K562 (cell line): ENCODE measurements around the gene OOSP1. TPM values are rescaled to one million over a fixed set of nuclear protein-coding genes. Genes with fewer than 3 reads are reported as not detected.

Experiments
- ATAC-seq: fragments of 200-7000 bp; cut with Tn5 transposase; 3 replicates; pipeline ENCODE4 v1.9.1; 2020; ENCODE audit warnings: moderate library complexity
- BruUV-seq: library from RNA; stranded (reverse); fragments of 400-500 nt; replicated peaks from 2 replicates; lab custom pipeline; 2021; lab: Mats Ljungman, UMichigan
- CTCF ChIA-PET: fragments of 300-600 bp; formaldehyde crosslinking; extraction: SDS; loops from one replicate; lab custom pipeline; 2021; ENCODE audit warnings: low intra/inter-chr PET ratio; lab: Yijun Ruan, JAX
- POLR2A ChIA-PET: fragments of 300-600, 350-650 bp; sonication (Branson Sonifier 250); formaldehyde crosslinking; extraction: SDS; loops from one replicate; lab custom pipeline; 2021; ENCODE audit warnings: antibody characterized with exemption, inconsistent platforms; lab: Yijun Ruan, JAX
- DNase-seq, 4 experiments: peaks; one replicate each; pipeline versions ENCODE4 v3.0.0 to v3.0.0-alpha.2; 2011 to 2018; ENCODE audit warnings: low spot score in 3 of 4, mixed read lengths in 3 of 4; ENCODE audit errors: extremely low read depth in 1 of 4
- FAIRE-seq: peaks from 2 replicates; lab custom pipeline; 2011; peaks lifted over from hg19 to GRCh38; lab: Jason Lieb, UNC
- H2AFZ ChIP-seq: 2 replicates; pipeline ENCODE4 v1.6.0; 2011; ENCODE audit warnings: low read depth, low read length, control low read depth, inconsistent platforms
- H3K27ac ChIP-seq: fragments of 200-600 bp; 3 replicates; pipeline ENCODE4 v1.8.0; 2011; ENCODE audit warnings: low read depth, mild to moderate bottlenecking, control low read depth, inconsistent platforms, low read length, moderate library complexity, mixed read lengths; ENCODE audit errors: extremely low read depth
- H3K27me3 ChIP-seq, 2 experiments: fragments of 300-600 bp in 1 of 2; 2 replicates in 1 of 2; 3 replicates in 1 of 2; pipeline versions ENCODE4 v1.6.0 to v1.8.0; 2011; ENCODE audit warnings: inconsistent platforms in 2 of 2, low read length in 2 of 2, mild to moderate bottlenecking in 1 of 2, mixed read lengths in 1 of 2, moderate library complexity in 1 of 2; ENCODE audit not compliant: control insufficient read depth in 2 of 2, insufficient read depth in 2 of 2
- H3K36me3 ChIP-seq: fragments of 300-600 bp; 3 replicates; pipeline ENCODE4 v1.8.0; 2011; ENCODE audit warnings: mild to moderate bottlenecking, low read length, inconsistent platforms; ENCODE audit not compliant: control insufficient read depth, insufficient read depth
- H3K4me1 ChIP-seq, 2 experiments: fragments of 200-600 bp in 1 of 2; replicated peaks in 1 of 2; 2 replicates in 1 of 2; 3 replicates in 1 of 2; pipeline versions ENCODE4 v1.5.1 to v1.8.0; 2011; ENCODE audit warnings: inconsistent platforms in 2 of 2, low read length in 2 of 2, mild to moderate bottlenecking in 1 of 2, mixed read lengths in 1 of 2, moderate library complexity in 1 of 2; ENCODE audit not compliant: control insufficient read depth in 2 of 2, insufficient read depth in 2 of 2
- H3K4me2 ChIP-seq: 2 replicates; pipeline ENCODE4 v1.6.1; 2011; ENCODE audit warnings: low read length, control low read depth, inconsistent platforms, mixed read lengths; ENCODE audit not compliant: insufficient read depth
- H3K4me3 ChIP-seq: fragments of 200-600 bp; sonication (generic), shearing (Covaris generic); 2 replicates; pipeline ENCODE4 v1.5.1; 2016; ENCODE audit warnings: control low read depth, inconsistent platforms
- H3K79me2 ChIP-seq: fragments of 200-600 bp; 3 replicates; pipeline ENCODE4 v1.8.0; 2011; ENCODE audit warnings: low read length, inconsistent platforms; ENCODE audit not compliant: control insufficient read depth, insufficient read depth
- H3K9ac ChIP-seq, 2 experiments: 2 replicates each; pipeline versions ENCODE4 v1.6.0 to v1.6.1; 2011; ENCODE audit warnings: low read depth in 2 of 2, low read length in 2 of 2, control low read depth in 1 of 2, inconsistent platforms in 1 of 2, mild to moderate bottlenecking in 1 of 2, mixed read lengths in 1 of 2; ENCODE audit not compliant: insufficient read depth in 1 of 2
- H3K9me1 ChIP-seq: one replicate; pipeline ENCODE4 v1.6.0; 2011; ENCODE audit warnings: inconsistent platforms, mild to moderate bottlenecking, low read length, moderate library complexity; ENCODE audit not compliant: control insufficient read depth, insufficient read depth
- H3K9me3 ChIP-seq: replicated peaks from 2 replicates; pipeline ENCODE4 v1.5.1; 2011; ENCODE audit warnings: low read depth, low read length, inconsistent platforms; ENCODE audit not compliant: control insufficient read depth, insufficient read depth
- H4K20me1 ChIP-seq: replicated peaks from 2 replicates; pipeline ENCODE4 v1.6.1; 2011; ENCODE audit warnings: low read length, inconsistent platforms, mixed read lengths; ENCODE audit not compliant: control insufficient read depth, insufficient read depth
- ELF1 ChIP-seq: fragments of 200-800 bp; sonication (Bioruptor generic); IDR thresholded peaks from 2 replicates; pipeline ENCODE4 v1.6.1; 2016; ENCODE audit warnings: missing genetic modification characterization, missing compliant biosample characterization
- NR2F6 ChIP-seq: fragments of 450-650 bp; formaldehyde crosslinking; IDR thresholded peaks from 2 replicates; pipeline ENCODE4 v1.4.0; 2020; ENCODE audit warnings: mild to moderate bottlenecking
- WGBS: fragments of 100-300 bp; shearing (Covaris generic); methylation state at CpG from one replicate; pipeline ENCODE4 v1.1.6; 2016; ENCODE audit warnings: low coverage, mixed read lengths; ENCODE audit not compliant: insufficient coverage; ENCODE audit errors: missing lambda C conversion rate; 5-methylcytosine and 5-hydroxymethylcytosine counted together
- in situ Hi-C: fragments of 300-500 bp; cut with MboI; formaldehyde crosslinking; loops from 4 replicates; pipeline ENCODE4 v1.15.0; 2018; ENCODE audit warnings: inconsistent platforms, mixed read lengths
- intact Hi-C: fragments of 100-400 bp; cut with micrococcal nuclease; formaldehyde crosslinking; loops from 2 replicates; pipeline ENCODE4 v1.14.2; 2022
- polyA plus RNA-seq, 8 experiments: library from polyadenylated mRNA; depleted of rRNA in 4 of 8; stranded (reverse) in 5 of 8; unstranded in 3 of 8; fragments of >200 nt; fragmentation: Nextera tagmentation in 2 of 8; fragmentation: Illumina TruSeq in 1 of 8; extraction: Ambion mirVana in 2 of 8; extraction: Trizol in 1 of 8; gene quantifications; 2 replicates each; pipeline versions ENCODE4 v1.2.1 to v1.2.3, GENCODE V29; 2011 to 2014; ENCODE audit warnings: inconsistent platforms in 1 of 8, missing spikeins in 1 of 8
- total RNA-seq, 7 experiments: library from RNA; depleted of rRNA in 6 of 7; stranded (reverse); fragments of >200 nt in 6 of 7; fragmentation: Illumina TruSeq in 2 of 7; extraction: Trizol in 2 of 7; gene quantifications; 2 replicates each; pipeline versions ENCODE4 v1.2.1 to v1.2.3, GENCODE V29; 2011 to 2021; ENCODE audit warnings: low replicate concordance in 1 of 7
- TF ChIP-seq, protein P1 (sequence below): sonication (generic); formaldehyde crosslinking; IDR thresholded peaks from 2 replicates; pipeline ENCODE4 v1.8.1; 2023; ENCODE audit warnings: mild to moderate bottlenecking, missing genetic modification reagents

The OOSP1 gene
- total and polyA plus RNA-seq, 9 of the 15 experiments (the other 6 are each of a cell fraction or from before 2014, with no cell fraction given): 0.14 to 3.0 (median 0.61) TPM

DNA sequence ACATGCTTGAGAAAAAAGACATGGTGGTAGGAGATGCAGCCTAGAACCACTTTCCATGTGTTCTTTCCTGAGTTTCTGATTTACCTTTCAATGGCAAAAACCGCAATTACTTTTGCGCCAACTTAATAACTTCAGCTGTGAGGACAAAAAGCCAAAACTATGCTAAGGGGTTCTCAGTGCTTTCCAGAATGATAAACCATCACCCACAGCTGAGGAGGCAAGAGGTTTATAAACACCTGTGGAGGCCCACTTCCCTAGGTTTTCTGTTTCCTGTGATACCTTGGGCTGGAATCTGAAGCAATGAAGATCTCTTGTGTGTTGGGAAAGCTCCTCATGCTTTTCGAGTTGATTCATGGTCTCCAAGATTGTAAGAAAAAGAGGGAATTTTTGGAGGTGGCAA, 25.5 kb downstream of the OOSP1 start, which contains the start of gene OOSP4A:
OOSP4A (plus strand) TSS at position 301 of the 400 bp plus-strand sequence; CDS start at position 301, 0 bp downstream.
- intact Hi-C loops: no loop called here
- DNase-seq (no peak), ATAC-seq (no peak)
- Histone ChIP-seq H3K9me3 (peaks cover 31% of the 10 kb centered on the region), H2AFZ (peak within 1 kb of the TSS; percentile 30; the same call in 1 of the 2 replicates), H3K4me3 (no peak within 1 kb of the TSS), H4K20me1 (no peaks in the 10 kb centered on the region), H3K36me3 (peaks cover 7% of the 10 kb centered on the region; the same call in 2 of the 3 replicates), H3K9me1 (no peaks in the 10 kb centered on the region), H3K9ac (no peak within 1 kb of the TSS; a peak in 1 of 4 replicates), H3K27me3 (no peaks in the 10 kb centered on the region), H3K4me2 (no peak within 1 kb of the TSS)
- in situ Hi-C loops: no loop called here
- POLR2A ChIA-PET: interaction anchor here (1.2 kb wide), 1 partner anchor 14 kb away, joined by 3 read pairs; no protein-coding TSS in a partner anchor
- WGBS: 77% methylated on average over 3 of the region's 3 CpGs
- TF ChIP-seq NR2F6 (CRISPR knock-in tag): no peak
- no peak for TF ChIP-seq ELF1 (tag)
- TF ChIP-seq, protein P1, sequence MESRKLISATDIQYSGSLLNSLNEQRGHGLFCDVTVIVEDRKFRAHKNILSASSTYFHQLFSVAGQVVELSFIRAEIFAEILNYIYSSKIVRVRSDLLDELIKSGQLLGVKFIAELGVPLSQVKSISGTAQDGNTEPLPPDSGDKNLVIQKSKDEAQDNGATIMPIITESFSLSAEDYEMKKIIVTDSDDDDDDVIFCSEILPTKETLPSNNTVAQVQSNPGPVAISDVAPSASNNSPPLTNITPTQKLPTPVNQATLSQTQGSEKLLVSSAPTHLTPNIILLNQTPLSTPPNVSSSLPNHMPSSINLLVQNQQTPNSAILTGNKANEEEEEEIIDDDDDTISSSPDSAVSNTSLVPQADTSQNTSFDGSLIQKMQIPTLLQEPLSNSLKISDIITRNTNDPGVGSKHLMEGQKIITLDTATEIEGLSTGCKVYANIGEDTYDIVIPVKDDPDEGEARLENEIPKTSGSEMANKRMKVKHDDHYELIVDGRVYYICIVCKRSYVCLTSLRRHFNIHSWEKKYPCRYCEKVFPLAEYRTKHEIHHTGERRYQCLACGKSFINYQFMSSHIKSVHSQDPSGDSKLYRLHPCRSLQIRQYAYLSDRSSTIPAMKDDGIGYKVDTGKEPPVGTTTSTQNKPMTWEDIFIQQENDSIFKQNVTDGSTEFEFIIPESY (CRISPR knock-in tag): 0 out of 2 replicates have a peak, but pooled peaks have one; percentile 25
- TF ChIP-seq, all 486 proteins: peak for 1
- no peak for FAIRE-seq
- no peak within 1 kb of the TSS for H3K27ac ChIP-seq
- no TSS peak for BruUV-seq
- H3K79me2 ChIP-seq: no peaks in the 10 kb centered on the region
- peaks cover 0 to 30% of the 10 kb centered on the region in 2 experiments; a peak in 3 of 5 replicates for H3K4me1 ChIP-seq
- CTCF ChIA-PET: no interaction called here
